Measurements from ENCODE around the gene CFAP68.
"Not testable (repeated sequence)": the region's sequence is repeated elsewhere in the genome, so short reads cannot be mapped to it uniquely, and the experiment has no call there.

The CFAP68 gene

DNA sequence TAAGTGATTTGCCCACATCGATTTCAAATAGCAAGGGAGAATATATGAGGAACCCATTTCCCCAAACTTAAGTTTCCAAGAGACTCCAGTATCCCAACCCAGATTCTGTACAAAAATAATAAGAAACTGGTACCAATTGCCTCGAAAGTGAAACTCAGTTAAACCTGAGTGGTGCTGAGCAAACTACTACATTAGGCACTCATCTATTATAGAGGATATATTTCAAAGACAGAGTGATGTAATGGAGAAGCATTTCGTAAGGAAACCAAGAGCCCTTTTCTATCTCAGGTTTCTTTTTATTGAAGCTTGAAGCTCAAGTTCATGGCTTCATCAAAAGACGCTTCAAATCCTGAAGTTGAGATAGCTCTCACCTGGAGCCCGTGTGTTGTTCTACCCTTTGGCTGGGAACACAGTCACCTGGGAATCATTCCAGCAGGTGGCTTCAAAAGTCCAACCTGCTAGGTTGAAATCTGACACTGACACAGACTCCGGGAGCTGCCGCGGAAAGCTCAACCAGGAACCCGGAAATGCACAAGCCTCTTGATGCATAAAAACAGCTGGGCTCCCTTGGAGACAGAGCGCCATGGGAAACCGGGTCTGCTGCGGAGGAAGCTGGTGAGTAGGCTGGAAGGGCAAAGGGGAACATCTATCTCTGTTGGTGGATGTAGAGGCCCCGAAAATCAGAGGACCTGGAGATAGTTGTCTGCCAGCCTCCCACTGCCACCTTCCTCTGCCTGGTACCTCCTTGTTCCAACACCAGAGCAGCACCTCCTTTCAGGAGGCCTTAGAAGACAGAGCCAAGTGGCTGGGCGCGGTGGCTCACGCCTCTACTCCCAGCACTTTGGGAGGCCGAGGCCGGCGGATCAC lies 39.3 kb downstream of the CFAP68 start, which contains the start of gene C11orf52:
TSS of gene C11orf52 (plus strand) at position 524 of the 867 bp plus-strand sequence. CDS start at position 584, 60 bp downstream.
- DNase-seq (ENCODE audit: low spot score) = no peak

DNA sequence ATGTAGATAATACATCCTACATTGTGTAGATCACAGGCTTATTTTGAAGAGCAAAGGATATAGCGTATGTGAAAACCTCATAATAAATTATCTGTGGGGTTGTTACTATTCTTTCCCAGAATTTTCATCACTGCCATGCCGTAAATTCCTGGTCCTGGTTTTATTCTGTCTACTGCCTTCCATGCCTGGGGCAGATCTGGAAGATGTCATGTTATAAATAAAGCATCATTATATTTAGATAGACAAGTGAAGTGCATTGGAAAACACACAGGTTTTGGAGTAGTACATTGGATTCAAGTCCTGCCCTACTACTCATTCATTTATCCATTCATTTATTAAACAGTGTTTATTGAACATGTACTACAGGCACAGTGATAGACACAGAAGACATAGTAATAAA lies 41.6 kb downstream of the CFAP68 start:
- DNase-seq (ENCODE audit: low spot score) = no peak

DNA sequence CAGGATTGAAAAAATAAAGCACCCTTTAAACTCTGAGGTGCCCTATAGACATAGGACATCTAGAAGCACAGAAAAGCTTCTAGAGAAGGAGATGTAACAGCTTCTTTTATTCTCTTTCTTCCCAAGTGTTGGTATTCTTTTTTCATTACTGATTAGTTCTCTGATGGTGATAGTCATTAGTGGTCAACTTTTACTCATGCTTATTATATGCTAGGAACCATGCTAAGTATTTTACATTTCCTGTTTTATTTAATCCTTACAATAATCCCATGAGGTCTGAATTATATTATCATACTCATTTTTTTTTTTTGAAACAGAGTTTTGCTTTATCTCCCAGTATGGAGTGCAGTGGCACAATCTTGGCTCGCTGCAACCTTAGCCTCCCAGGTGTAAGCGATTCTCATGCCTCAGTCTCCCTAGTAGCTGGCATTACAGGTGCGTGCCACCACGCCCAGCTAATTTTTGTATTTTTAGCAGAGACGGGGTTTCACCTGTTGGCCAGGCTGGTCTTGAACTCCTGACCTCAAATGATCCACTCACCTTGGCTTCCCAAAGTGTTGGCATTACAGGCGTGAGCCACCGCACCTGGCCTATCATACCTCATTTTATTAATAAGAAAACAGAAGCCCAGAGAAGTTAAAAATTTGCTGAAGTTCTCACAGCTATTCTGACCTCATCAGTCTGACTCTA lies 42.3 kb downstream of the CFAP68 start:
- no peak for DNase-seq (ENCODE audit: low spot score)

DNA sequence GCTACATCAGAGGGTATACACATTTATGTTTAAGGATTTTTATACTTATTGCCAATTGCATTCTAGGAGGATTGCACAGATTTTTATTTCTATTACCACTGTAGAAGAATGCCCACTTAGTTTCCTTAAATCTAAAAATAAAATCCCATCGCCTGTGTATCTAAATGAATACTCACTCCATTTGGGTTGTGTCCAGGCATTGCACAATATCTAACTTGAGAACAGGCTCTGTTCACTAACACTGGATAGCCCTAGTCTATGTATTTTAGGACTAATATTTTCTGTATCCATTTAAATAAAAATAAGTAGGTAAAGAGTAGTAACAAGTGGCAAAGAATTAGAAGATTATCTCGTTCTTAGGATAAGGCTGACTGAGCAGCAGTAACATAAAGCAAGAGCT lies 43.5 kb downstream of the CFAP68 start:
- no peak for DNase-seq (ENCODE audit: low spot score)

DNA sequence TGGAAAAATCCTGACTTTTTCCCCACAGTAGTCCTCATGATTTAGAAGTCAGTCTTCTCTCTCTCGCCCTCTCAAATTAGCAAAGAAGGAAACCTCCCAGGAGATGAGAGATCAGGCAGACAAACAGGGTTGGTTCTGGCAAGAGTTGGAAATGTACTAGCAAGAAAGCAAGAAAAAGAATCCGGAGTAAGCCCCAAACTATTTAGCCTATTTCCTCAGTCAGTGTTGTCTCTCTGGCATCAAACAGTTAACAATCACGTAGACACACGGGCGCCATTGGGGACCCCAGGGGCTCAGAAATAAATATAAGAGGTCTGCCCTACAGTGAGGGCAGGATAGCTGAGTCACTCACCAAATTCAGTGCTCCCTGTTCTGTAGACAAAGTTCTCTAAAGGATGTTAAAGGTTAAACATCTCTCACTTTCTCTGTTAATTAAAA lies 44.0 kb downstream of the CFAP68 start:
- no peak for DNase-seq (ENCODE audit: low spot score)

DNA sequence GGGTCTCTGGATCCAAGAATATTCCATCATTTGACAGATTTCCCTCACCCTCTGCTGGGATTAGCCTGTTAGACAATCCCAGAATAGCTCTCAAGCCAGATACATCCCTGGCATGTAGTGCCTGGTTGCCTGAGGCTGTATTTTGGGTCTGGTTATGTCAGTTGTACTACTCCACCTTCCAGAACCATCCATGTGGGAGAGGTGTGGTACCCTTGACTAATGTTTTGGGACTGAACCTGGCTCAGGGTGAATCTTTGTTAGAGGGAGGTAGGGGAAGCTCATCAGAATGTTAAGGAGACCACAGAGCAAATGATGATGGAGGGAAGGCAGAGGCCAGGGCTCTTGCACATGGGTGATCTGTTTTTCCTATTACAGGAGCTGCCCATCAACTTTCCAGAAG lies 44.6 kb downstream of the CFAP68 start:
- DNase-seq (ENCODE audit: low spot score) = no peak

DNA sequence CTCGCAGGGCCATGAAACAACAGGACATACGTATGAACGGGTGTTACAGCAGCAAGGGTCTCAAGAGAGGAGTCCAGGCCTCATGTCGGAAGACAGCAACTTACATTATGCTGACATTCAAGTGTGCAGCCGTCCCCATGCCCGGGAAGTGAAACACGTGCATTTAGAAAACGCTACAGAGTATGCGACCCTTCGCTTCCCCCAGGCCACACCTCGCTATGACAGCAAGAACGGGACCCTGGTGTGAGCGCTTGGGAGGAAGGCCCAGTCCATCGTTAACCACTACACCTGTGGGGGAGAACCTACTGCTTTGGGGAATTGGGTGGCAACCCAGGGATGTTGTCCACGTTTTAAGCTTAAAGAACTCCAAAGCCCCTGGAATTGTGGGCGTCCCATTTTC lies 46.6 kb downstream of the CFAP68 start:
- DNase-seq (ENCODE audit: low spot score) = no peak

DNA sequence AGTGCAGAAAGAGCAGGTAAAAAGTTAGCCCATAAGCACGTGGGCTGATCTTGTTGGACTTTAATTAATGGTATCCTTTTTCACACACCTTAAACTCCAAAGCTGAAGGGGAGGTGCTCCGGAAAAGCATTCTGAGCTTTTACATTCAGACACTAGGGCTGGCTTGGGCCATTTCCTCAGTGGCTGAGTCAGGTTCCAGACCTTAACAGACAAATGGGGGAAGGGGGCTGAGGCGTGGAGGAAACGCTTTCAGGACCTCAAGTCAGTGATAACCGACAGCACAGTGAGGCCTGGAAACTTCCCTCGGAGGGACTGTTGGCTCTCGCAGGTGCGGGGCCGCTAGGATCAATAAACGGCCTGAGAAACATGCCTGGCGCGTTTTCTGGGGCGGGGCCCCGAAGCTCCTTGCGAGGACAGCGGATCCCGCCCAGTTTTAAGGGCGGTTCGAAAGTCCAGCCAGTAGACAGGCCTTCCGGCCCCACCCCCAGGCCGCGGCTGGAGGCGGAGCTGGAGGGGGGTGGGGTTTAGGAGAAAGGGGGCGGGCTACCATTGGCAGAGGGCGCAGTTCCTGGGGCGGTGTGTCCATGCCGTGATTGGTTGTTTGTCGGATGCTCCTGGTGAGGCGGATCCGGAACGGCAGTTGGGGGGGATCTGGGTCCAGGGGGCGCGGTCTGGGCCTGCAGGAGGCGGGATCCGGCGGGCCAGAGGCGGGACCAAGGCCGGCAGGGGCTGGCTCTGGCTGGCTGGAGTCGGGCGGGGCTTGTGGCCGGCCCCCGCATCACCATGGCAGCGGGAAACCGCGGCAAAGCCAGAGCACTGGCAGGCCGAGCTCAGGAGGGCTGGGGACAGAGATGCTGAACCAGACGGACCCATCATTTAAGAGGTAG lies 47.4 kb downstream of the CFAP68 start:
- DNase-seq (ENCODE audit: low spot score) = peak; percentile 97

DNA sequence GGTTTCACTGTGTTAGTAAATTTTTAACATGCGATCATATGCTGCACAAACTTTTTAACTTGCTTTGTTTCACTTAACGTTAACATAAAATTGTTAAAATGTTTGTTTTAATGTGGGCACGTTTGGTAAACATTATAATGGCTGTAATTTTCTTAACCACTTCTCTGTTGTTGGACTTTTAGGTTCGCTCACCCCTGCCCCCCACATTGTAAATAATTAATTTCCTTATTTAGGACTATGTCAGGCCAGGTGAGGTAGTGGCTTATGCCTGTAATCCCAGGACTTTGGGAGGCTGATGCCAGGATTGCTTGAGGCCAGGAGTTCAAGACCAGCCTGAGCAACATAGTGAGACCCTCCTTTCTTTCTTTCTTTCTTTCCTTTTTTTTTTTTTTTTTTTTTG lies 51.1 kb downstream of the CFAP68 start:
- DNase-seq (ENCODE audit: low spot score) = no peak

DNA sequence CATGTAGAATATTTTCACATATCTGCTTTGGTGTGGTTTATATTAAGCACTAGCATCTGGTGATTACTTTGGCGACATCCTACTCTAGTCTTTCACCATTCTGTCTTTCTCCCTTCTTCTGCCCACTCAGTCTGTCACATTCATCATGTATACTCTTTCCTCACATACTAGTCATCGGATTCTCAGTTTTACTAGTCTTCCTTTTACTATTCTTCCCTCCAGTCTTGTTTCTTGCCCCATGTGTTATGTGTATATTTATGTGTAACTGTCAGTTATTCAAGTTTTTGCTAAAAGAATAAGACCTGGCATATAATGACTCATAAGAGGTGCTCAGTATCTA lies 53.2 kb downstream of the CFAP68 start:
- no peak for DNase-seq (ENCODE audit: low spot score)

DNA sequence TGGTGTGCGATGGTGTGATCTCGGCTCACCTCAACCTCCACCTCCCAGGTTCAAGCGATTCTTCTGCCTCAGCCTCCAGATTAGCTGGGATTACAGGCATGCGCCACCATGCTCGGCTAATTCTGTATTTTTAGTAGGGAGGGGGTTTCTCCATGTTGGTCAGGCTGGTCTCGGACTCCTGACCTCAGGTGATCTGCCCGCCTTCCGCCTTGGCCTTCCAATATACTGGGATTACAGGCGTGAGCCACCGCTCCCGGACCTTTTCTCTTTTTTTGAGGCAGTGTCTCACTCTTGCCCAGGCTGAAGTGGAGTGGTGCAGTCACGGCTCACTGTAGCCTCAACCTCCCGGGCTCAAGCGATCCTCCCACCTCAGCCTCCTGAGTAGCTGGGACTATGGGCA lies 53.8 kb downstream of the CFAP68 start:
- not testable (repeated sequence) for DNase-seq (ENCODE audit: low spot score)

DNA sequence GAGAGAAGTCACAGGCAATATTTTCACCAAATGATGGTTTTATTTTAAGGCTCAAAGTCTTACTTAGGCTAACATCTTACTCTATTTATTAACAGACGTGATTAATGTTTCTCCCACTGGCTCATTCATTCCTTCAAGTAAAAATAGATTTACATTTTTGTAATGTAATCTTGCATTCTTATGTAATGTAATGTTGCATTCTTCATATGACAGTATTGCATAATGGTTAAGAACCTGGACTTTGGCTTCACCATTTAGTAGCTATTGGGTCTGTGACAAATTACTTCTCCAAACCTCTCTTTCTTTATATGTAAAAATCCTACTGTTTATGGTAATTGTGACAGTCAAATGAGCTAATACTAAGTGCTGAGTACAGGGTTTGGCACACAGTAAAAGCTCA lies 54.5 kb downstream of the CFAP68 start:
- no peak for DNase-seq (ENCODE audit: low spot score)

DNA sequence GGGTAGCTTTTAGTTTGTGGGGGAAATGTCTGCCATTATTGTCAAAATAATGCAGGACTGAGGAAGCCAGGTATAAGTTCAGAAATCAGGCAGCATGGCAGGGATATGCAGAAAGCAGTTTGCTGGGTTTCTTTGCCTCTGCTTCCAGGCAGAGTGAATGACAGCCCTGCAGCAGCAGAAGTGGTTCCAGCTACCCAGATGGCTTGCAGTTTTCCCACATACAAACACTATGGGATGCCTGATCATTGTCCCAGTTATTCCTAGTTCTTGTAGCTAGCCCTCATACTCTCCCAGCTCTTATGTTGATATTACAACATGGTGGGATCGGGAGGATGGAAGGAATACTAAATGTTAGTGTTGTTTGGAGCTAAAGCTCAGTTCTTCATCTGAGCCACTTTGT lies 55.0 kb downstream of the CFAP68 start:
- DNase-seq (ENCODE audit: low spot score) = no peak
